Activated CD4-positive, CD25-positive, alpha-beta regulatory T cell (primary cell): ENCODE measurements around the gene SV2B.

Source experiments
- DNase-seq, 4 experiments: peaks; one replicate each; lab custom pipeline; 2025; lab: John Stamatoyannopoulos, UW

The SV2B gene

DNA sequence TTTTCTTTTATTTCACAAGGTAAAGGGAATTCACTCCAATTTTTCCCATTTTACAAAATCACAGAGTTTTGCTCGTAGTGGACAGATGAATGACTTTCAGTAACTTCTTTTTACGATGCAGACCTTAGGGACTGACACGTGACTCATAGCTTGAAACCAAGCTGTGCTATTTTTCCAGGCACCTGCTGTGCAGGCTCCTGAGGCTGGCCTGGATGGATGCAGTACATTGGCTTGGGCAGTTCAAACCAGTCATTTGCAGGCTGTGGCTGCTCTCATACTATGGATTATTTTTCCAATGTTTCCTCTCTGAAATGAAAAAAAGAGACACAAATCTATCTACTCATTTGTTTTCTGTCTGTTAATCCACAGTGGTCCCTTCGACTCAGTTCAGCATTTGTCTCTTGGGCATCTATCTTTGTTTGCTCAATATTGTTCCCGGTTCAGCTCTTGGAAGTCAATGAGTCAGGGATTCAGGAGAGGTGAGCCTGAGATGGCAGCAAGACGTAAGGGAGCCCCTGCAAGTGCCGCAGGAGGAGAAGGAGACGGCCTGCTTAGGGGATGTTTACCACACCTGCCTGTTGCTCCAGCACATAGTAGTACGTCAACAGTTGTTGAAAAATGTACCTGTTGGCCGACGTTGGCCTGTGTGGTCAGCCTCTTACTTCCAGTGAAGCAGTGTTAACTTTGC lies 92.8 kb downstream of the SV2B start:
- DNase-seq, result no peak

GRCh38 chr15:91193378-91193720 lies 93.3 kb downstream of the SV2B start:
- no peak for DNase-seq

GRCh38 chr15:91196127-91196526 lies 96.1 kb downstream of the SV2B start:
- DNase-seq, result no peak

- DNase-seq, result no peak
These were observed 96.7 kb downstream of the SV2B start for GRCh38 chr15:91196768-91197167.

GRCh38 chr15:91199511-91199910 lies 99.5 kb downstream of the SV2B start:
- DNase-seq, result no peak

DNA sequence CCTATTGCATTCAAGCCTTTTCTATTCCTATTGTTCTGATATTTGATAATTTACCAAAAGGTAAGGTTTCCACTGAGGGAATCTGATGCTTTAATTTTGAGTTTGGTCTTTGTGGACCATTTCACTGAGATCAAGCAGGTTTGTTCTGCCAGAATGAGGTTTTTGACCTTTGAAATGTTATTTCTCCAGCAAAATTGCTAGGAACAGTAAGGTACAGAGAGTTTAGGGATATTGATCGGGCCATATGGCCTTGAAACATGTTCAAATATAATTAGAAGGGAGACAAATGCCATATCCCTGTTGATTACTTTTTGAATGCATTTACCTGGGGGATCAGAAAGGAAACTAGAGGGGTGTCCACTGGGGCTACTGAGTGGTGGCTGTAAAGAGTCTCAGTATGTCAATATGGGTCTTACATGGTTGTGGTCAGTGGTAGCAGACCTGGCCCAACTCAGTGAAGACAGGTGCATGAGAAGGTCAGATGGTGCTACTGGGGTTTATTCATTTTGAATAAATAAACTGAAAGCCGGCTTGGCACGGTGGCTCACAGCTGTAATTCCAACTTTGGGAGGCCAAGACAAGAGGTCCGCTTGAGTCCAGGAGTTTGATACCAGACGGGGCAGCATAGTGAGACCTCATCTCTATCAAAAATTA lies 100.2 kb downstream of the SV2B start:
- DNase-seq, result no peak

DNA sequence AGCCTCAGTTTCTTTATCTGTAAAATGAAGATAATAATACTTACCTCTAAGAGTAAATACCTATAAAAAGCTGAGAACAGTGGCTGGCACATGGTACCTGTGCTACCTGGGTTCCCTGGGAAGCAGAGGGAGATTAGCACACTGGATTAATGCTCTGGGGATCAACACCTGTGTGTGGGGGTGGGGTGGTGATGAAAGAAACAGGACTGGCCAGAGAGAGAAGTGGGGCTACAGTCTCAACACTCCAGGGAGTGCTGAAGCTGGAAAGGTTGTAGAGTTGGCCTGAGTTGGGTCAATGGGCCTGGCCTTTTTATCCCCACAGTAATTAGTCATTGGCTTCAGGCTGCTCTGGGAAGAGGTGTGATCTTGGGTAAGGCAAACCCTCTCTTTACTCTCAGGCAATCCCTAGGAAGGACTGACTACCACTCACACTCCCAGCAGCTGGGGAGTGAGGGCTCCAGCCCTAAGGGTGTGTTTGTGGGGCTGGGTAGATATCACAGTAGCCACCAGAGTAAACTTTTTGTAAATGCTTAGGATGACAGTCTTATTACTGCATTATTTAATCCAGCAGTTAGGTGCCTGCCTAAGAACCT lies 102.5 kb downstream of the SV2B start:
- no peak for DNase-seq

- no peak for DNase-seq
These were observed 103.7 kb downstream of the SV2B start for GRCh38 chr15:91203619-91204203.

- DNase-seq, result no peak
These were observed 108.3 kb downstream of the SV2B start for GRCh38 chr15:91208371-91208770.

- no peak for DNase-seq
These were observed 109.3 kb downstream of the SV2B start for GRCh38 chr15:91209318-91209717.

DNA sequence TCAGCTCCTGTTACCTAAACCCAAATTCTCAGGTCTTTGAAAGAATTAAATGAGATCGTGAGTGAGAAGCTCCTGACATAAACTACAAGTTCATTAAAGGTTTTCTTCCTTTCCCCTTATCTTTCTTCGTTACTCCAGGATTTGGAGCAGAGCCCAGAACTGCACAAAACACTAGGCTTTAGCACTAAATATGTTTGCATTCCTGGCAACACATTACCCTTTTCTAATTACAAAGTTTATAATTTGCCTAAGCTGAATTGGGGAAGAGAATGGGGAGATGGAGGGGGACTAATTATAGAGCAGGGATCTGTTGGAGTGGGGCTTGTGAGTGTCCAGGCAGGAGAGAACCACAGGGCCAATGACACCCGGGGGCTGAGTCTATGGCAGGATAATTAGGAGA lies 109.7 kb downstream of the SV2B start:
- DNase-seq, result no peak

GRCh38 chr15:91214675-91215590 lies 114.9 kb downstream of the SV2B start:
- no peak for DNase-seq

DNA sequence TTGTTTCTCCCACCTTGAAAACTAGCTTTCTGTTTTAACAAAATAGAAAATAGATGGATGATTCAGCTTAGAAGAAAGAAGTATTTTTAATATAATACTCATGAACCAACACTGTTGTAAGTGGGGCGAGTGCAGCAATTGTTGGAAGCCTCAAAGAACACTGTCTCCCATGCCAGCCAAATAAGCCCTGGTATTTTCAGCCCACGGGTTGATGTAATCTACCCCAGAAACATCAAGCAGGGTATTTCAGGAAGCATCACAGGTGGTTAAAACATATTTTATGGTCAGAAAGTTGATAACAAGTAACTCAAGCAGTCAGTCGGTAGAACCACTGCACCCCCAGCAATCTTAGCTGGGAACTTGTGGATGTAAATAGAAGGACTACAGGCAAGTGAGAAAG lies 115.9 kb downstream of the SV2B start:
- no peak for DNase-seq

DNA sequence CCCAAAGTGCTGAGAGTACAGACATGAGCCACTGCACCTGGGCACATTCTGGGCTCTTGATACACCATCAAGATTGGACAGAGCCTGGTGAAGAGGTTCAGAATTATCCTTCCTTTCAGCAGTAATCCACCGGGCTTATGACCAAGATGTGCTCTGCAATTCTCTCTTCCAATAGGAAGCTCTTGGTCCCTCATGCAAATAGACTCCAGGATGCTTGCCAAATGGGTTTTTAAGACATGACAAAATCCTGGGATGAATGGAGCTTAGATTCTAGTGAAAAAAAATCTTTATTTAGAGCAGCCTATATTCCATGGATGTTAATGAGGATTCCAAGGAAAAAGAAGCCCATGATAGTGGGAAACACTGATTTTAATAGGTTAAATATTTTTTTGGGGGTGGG lies 119.1 kb downstream of the SV2B start:
- DNase-seq, result no peak

GRCh38 chr15:91222052-91222451 lies 122.0 kb downstream of the SV2B start:
- no peak for DNase-seq

DNA sequence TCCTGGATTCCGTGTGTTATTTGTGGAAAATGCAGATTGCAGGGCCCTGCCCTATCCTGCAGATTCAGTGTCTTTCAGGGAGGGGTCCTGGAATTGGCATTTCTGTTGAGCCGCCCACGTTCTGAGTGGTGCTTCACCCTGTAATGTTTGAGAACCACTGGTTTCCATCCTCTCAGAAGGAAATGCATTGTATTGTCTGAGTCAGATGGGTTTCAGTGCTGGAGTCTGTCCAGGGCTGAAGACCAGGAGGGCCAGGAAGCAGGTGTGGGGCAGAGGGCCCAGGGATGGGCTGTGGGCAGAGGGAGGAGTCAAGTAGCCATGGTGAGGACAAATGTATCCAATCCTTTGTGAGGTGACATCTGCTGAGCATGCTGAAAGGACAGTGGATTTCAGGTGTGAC lies 123.8 kb downstream of the SV2B start:
- no peak for DNase-seq

DNA sequence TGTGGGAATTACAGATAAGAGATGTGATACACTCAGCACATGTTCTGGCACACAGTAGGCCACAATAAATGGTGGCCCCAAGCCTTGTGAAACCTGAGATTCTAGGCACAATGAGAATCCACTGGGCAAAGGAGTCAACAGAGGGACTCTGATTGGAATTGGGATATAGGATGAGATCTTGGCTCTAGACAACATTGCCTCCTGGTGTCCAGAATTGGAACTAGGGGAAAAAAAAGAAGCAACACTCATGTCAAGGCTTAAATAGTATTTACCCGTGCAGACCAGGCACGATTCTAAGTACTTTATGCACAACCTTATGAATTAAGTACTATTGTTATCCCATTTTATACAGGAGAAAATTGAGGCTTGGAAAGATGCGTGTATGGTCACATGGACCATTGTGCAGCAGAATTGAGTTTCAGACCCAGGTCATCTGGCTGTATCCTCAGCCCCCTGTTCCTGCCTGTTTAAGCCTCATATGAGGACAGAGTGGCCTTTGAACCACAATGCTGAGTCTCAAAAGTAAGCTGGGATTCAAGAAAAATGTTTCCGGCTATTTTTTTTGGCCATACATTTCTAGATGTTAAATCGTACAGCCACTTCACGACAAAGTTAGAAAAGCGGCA lies 124.8 kb downstream of the SV2B start:
- DNase-seq, result no peak

DNA sequence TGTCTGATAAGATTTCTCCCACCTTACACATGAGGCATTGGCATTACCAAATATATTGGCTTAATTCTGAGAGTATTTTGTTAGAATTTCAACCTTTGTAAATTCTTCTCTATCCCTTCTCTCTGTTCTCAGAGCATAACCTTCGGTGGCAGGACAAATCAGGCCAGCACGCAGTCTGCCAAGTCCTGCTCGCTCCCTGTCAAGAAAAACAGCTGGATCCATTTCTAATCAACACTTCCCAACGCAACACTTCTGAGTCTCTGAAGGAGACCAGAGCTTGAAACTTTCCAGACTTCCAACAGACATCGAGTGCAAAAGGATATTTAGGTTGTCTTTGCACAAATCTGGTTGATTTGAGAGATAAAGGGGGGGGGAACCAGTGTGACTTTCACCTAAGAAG lies 125.7 kb downstream of the SV2B start:
- DNase-seq, result no peak

DNA sequence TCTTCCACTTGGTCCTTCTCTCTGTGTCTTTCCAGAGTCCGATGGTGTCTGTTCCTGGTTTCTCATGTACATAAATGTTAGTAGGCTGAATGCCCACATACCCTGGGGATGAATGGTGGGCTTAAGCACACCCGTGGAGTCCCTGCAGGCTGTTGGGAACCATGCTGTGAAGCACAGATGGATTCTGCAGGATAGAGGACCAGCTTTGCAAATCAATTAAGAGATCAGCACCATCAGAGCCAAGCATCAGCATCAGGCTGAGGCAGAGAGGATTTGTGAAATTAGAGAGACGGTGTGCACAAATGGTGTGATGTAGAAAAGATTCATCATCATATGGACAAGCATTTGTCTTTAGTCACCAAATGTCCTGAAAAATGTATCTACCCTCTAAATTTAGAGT lies 127.1 kb downstream of the SV2B start:
- no peak for DNase-seq

GRCh38 chr15:91227766-91228165 lies 127.7 kb downstream of the SV2B start:
- DNase-seq, result no peak

- no peak for DNase-seq
These were observed 128.3 kb downstream of the SV2B start for GRCh38 chr15:91228383-91228782.

GRCh38 chr15:91228890-91229289 lies 128.8 kb downstream of the SV2B start:
- no peak for DNase-seq
